Activated T-cell treated with anti-CD3 and anti-CD28 coated beads for 24 hours (primary cell): ENCODE results near the gene PPP1R36.
"Not testable (repeated sequence)": the region's sequence is repeated elsewhere in the genome, so short reads cannot be mapped to it uniquely, and the experiment has no call there.

Experiments used
- DNase-seq: peaks from one replicate; pipeline ENCODE4 v3.0.0-alpha.2; 2020; ENCODE audit warnings: low read depth

Gene PPP1R36, protein sequence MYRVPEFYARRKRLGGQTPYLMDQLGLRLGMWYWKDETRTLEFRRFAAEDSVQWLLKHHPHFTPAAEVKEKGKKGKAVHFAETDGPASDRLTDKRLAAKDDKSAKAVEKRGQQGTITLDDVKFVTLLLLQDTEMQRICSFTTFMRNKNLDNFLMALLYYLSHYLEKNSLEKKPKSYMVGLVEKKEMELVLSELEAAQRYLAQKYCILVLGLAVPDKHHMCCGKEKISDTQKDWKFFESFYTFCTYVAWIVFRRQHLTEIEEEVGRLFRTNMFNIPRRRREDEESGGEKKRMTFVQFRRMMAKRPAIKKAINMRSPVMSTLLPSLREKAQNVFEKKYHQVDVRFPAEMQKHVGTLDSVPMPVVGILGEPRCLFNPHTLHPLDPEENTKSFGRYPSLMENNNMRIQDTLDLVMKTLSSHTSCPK

DNA sequence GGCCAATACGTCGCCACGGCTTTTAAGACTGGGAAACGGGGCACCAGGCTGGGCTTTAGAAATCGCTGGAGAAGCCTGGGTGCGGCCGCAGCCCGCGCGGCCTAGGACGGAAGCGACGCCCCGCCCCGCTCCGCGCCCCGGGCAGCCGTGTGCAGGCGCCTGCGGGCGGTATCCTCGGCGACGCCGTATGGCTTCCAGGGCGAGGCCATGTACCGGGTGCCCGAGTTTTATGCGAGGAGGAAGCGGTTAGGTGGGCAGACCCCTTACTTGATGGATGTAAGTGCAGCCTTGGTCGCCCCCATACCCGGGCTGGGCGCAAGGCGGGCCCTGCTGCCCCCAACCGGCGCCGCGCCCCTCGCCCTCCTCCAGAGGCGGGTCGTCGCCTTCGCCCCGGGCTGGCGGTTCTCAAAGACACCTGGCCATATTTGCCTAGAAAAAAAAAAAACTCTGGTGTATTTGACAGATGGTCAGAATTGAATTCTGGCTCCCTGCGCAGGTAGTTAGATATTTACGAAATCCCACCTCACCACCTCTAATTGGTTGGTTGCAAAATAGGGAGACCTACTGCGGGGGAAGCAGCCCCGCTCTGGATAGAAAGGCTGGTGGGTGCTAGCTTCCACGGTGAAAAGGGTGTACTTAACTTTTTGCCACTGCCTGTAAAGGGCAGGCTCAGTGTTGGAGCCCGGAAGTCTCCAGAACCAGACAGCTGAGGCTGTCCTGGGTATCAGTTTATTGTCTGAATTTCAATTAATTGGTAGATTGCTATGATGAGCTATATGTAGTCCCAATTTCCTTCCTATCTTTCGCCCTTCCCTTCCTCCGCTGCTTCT lies at the start of gene PPP1R36:
Gene PPP1R36 (plus strand): TSS at position 171 of the 830 bp plus-strand sequence. CDS start 37 bp downstream, at position 208.
- peak; percentile 20 for DNase-seq

DNA sequence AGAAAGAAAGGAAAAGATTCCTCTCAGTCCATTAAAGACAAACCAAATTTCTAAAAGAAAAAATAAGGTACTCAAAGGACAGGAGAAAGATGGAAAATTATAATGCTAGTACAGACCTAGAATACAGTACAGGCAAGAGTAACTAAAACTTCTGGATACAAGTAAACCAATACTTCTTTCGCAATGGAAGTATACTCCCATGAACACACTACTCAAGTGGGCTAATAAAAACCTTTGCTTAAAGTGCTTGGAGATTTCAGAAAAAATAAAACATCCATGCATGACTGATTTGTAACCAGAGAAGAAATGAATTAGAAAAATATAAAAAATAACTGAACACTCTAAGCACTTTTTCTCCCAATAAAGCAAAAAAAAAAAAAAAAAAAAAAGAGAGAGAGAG lies 49.7 kb upstream of the PPP1R36 start:
- no peak for DNase-seq

DNA sequence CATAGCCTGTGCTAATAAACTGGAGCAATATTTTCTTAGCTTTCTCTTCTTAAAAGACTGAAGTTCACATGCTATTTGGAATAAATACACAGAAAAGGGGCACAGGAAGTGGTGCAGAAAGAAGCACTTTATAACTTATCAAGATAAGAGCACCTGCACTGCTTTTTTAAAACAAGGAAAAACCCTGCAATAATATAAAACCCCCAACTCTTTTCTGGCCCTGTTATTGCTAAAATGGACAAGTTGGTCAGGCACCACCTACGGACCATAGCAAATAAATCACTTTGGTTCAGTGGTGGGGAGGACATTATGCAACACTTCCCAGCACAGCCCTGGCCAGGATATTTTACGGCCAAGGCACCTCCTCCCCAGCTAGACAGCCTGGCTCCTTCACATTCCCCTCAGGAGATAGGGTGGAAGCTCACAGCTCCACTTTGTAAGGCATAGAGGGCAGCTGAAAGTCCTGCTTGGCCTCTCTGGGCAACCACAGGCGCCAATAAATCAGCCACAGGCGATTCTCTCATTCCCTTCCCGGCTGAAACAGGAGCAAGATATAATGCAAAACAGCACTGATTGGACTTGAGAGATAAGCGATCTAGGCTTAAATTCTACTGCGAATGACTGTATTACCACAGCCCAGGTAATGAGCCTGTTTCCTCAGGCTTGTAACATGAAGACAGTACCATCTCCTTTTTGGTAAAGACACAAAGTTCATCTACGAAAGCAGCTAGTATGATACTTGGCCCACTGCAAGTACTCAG lies 48.2 kb upstream of the PPP1R36 start:
- no peak for DNase-seq

DNA sequence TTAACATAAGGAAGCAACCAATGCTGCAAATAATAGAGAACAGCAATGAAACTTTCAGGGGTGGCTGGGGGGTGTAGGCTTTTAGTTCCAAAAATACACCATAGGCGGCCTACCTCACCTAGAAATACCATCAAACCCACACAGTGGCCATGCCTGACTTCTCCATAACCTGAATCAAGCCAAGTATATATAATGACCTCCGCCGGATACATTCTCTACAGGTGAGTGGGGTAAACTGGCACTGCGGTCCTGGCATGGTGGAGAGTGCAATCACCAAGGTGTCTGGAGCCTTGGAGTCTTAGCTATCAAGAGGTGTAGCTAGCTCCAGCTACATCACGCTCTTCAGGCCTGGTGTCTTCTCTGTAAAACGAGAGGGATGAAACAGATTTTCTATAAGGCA lies 47.3 kb upstream of the PPP1R36 start:
- no peak for DNase-seq

DNA sequence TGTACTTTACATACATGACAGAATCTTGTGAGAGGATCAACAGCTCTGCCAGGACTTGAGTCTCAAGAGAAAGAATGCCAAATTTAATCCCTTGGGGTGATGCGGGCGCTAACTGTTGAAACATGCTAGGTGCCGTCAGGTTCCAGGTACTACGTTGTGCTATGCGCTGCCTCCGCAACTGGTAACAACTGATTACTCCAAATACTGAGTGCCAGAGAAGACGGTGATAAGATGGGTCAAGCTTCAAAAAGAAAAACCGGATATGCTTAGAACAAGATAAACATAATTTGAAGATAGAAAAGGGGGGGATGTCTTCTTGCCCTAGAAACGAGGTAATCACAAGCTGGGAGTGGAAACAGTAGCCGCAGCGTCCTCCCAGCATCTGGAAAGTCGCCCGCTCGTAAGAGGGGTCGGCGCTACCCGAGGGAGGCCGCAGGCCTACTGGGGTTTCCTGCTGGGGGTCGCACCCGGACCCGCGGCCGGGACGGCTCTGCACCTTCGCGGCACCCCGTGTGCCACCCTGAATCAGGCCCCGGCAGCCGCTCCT lies 46.8 kb upstream of the PPP1R36 start:
- DNase-seq, result no peak

DNA sequence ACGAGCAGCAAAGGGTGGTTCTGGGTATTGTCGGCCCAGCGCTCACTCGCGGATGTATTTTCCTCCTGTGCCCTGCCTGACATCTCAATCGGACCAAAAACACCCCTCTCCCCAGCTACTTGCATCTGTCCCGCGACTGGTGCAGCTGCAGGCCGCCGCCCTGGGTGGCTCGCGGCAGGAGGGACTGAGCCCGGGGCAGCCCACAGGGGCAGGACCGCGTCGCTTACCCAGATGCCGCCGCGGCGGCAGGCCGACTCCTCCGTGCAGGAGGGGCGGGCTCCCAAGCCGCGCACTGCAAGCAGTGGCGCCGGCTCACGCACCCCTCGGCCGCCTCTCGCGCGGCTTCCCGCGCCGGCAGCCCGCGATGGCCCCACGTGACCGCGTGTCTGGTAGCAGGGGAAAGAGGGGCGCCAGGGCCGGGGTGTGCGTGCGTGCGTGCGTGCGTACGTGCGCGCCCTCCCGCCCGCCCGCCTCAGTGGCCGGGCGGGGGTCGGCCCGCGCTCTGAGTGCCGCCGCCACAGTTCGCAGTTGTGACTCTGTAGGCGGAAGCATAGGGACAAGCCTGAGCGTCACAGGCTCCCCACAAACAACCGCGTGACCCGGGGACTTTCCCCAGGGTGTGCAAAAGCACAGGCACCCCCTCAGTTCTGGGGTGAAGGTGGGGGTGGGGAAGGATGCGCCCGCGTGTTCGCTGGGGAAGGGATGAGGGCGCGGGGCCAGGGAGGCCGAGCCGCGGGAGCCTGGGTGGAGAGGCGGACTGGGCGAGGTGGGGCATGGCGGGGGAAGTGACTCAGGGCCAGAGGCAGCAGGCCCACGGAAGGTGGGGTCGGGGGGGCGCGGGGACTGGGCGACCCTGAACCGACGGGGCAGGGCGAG lies 46.1 kb upstream of the PPP1R36 start, which contains the start of gene ZBTB25:
Gene ZBTB25 (minus strand): TSS at position 405 of the 876 bp plus-strand sequence. CDS start 13,305 bp downstream, outside the sequence.
- peak; percentile 91 for DNase-seq

DNA sequence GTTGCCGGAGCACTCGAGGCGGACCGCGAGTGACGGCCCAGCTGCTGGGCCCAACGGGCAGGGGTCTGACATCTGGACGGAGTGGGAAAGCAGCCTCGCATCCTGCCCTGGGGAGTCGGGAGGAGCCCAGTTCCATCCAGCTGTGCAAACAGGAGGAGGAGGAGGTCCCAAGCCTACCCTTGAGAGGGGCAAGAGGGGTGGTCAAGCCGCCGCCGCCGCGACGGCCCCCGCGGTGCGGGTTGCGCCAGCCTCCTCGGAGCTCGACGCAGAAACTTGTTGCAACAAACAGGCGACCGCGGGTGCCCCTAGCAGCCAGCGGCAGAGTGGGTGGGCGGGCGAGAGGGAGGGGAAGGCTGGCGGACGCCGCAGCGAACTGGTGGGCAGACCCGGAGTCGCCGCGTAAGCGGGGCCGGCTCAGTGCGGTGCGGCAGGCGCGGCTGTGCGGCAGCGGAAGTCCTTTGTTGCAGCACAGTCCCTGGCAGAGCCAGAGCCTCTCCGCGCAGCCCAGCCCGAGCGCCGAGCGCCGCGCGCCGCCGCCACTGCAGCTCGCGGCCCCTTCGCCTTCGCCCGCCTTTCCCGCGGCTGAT lies 45.4 kb upstream of the PPP1R36 start, which contains the start of gene ZBTB1:
Gene ZBTB1 (plus strand): TSS at position 461 of the 587 bp plus-strand sequence. CDS start 16,735 bp downstream, outside the sequence.
- DNase-seq, result peak; percentile 81

DNA sequence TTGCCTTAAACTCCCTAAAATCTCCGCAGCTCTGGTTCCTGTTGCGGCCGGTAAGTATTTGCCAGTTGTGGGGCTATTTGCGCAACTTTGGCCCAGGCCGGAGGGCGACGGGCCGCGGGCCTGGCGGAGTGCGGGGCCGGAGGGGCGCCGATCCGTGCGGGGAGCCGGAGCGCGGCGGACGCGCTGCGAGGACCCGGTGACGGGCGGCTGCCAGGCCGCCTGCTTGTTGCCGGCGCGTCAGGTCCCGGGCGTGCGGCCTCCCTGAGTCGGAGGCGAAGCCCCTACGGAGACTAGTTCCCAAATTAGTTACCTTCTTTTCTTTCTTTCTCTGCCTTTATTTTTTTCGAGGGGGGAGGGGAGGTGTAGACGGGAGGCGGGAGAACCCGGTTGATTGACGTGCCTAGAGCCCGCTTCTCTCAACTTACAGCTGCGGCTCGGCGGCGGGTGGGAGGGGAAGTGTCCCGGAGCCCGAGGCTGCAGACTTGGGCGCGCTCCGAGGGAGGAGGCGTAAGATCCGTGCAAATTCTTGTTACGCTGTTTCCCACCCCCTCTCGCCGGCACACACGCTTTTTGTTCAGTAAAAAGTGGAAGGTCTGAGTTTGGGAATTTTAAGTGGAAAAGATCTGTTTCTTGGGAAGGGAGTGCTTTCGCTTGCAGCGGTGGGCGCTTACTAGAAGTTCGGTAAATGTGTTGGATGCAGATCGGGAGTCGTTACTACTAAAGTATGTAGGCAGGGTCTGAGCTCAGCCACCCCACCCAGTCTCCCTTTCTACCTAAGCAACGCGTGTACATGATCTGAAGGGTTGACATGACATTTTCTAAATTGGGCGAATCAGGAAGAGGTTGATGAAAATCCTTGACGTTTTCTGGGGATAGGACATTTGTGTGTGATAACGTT lies 44.6 kb upstream of the PPP1R36 start:
- peak; percentile 81 for DNase-seq

DNA sequence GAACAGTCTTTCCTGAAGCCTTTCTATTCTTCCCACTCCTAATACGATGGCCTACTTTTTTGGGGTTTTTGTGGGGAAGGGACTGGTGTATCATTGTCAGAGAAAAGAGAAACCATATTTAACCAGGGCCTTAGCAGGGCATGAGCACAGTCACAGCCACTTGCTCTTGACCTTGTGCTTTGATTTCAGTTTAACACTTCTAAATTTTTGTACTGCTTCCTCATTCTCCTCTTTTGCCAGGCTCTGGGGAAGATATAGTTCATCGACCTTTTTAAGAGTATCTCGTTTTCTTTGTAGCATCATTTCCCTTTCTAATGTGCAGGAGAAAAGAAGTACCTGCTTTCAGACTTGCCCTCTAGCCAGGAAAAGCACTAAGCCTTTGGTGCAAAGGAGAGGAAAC lies 43.0 kb upstream of the PPP1R36 start:
- DNase-seq, result no peak

DNA sequence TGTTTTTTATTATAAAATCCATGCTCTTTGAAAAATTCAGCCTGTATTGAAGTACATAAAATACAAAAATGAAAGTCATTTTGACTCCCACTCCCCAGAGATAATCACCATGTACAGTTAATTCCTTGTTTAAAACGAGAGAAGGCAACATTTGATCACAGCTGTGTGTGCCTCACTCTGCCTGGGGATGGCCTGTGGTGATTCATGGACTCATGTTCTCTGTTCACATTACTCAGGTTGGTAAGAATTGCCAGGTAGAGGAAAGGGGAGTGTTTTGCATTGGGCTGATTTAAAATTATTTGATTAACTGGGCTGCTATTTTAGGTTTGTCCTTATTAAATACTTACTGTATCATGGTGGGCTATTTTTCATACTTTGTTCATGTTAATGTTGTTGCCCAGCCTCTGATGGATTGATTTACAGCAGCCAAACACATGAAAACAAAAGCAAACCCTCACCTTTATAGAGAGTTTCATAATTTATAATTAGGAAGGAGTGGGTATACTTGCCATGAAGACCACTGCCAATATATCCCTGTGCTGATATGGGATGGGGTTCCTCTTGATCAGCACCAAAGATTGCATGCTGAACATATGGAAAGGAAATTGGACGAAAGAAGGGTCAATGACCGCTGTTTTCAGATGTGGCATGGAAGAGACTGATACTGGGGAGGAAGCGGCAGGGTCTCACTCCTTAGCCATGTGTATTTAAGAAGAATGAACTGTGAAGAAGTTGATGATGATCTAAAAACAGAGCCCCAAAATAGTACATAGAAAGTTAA lies 42.2 kb upstream of the PPP1R36 start:
- no peak for DNase-seq

DNA sequence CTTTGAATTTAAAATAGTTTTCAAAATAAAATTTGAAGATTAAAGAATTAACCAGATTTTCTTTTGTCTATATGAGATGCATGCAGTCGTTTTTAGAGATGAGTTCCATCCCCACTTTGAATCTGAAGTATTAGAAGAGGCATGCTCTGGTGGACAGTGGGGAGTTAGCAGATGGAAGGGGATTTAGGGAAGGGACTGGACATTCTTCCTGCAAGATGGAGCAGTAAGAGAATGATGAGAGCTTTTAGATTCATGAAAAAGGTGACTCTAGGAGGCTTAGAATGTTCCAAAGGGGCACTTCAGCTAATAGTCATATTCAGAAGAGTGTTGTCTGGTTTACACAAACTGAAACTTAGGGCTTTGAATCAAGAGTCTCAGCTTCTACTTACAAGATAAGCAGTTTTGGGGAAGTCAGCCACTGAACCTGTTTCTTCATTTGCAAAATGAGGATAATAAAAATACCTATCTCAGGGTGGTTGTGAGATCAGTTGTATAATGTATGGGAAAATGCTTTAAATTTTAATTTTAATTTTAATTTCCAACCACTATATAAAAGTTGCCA lies 41.5 kb upstream of the PPP1R36 start:
- DNase-seq, result no peak

DNA sequence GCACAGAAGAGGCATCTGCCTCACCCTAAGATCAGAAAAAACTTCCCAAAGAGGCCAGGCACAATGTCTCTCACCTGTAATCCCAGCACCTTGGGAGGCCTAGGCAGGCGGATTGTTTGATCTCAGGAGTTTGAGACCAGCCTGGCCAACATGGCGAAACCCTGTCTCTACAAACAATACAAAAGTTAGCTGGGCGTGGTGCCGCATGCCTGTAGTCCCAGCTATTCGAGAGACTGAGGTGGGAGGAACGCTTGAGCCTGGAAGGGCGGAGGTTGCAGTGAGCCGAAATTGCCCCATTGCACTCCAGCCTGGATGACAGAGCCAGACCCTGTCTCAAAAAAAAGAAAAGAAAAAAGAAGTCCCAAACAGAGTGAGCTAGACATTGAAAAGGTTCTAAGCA lies 40.7 kb upstream of the PPP1R36 start:
- DNase-seq, result no peak

DNA sequence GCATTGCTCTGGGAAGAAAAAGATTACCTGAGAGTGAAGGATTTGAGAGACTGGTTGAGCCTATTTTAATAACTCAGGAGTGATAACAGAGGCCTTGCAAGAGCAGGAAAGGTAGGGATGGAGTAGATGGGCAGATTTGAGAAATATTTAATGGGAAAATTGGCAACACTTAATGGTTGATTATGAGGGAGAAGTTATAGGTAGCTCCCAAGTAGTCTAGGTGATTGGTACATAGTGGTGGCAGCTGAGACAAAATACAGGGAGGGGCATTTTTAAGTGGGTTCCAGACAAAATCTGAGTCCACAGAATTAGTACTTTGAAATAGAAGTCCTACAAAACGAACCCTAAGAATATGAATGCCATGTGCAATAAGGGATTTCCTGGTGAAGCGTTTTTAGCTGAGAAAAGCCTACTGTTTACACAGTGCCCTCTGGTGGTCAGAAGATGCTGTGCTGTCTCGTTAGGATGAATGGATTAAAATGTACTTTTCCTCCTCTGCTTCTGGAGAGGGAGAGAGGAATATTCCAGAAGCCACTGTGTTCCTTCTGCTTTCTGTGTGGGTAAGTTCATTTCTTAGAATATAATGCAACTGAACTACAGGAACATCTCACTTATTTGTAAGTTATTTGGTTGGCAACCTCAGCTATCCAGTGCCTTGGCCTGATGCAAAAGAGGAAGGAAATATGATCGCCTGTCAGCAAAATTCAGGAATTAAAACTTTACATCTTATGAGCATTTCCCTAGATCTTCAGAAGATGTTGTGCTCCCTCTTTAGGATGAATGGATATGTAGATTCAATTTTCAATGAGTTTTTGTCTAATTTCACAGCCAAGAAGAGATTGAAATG lies 38.7 kb upstream of the PPP1R36 start:
- peak; percentile 50 for DNase-seq

DNA sequence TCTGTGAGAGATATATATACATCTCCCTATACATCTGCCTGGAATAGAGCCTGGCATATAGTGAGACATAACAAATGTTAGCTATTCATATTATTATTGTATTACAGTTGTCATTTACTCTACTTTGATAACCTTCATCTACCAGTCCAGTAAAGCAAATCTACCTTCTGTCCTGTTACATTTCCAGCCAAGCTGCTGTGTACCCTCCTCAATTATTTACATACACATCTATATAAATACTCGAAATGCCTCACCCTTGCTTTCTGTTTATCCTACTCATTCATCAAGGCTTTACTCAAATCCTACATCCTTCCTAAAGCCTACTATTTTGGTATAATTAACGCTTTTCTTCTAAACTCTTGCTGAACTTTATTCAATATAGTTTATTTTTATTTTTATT lies 36.5 kb upstream of the PPP1R36 start:
- DNase-seq, result no peak

DNA sequence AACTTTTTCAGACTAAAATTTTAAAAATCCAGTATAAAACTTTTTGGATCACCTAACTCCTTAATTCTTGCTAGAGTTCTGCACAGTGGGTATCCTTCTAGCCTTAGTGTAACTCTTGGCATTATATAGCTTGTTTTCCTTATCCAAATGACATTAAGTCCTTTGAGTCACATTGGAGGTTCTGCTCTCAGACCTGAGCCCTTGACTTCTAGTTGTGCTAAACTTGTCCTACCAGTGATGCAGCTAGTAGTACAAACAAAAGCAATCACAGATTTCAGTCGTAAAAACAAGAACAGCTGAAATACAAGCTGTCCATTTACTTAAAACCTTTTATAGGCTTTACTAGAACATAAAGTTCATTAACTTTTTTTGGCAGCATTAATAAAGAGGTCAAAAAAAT lies 34.7 kb upstream of the PPP1R36 start:
- DNase-seq, result no peak

DNA sequence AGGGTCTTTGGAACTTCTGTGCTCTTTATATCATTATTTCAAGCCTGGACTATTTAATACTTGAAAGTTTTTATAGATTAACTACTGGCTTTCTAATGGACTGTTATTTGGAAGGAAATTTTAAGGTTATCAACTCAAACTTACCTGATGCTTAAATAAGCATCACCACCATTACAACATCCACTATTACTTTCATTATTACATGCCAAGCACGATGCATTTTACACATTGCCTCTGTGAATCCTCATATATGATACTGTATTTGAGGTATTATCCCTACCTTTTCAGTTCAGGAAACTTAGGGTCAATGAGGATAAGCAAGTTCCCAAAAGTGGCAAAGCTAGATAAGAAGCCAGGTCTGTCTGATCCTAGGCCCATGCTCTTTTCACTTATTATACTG lies 32.8 kb upstream of the PPP1R36 start:
- DNase-seq, result no peak

DNA sequence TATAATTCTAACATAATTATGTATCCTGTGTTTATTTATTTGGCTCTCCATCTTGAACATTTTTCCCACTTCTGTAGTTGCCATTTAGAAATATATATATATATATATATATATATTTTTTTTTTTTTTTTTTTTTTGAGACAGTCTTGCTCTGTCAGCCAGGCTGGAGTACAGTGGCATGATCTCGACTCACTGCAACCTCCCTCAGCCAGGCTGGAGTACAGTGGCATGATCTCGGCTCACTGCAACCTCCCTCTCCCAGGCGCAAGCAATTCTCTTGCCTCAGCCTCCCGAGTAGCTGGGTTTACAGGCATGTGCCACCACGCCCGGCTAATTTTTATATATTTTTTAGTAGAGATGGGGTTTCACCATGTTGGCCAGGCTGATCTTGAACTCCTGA lies 32.1 kb upstream of the PPP1R36 start:
- DNase-seq, result not testable (repeated sequence)
